GM23248 (cell line): ENCODE measurements around the gene CMSS1.

ENCODE experiments used
- EZH2 ChIP-seq: fragments of 200-600 bp; sonication (generic); IDR thresholded peaks from 2 replicates; pipeline ENCODE4 v1.6.1; 2018; ENCODE audit warnings: antibody characterized with exemption, mild to moderate bottlenecking; ENCODE audit not compliant: insufficient read depth, poor library complexity, severe bottlenecking
- EZH2phosphoT487 ChIP-seq: fragments of 200-600 bp; sonication (generic); IDR thresholded peaks from 2 replicates; pipeline ENCODE4 v1.6.1; 2018; ENCODE audit warnings: antibody characterized with exemption, moderate library complexity, mild to moderate bottlenecking, low read depth; ENCODE audit not compliant: insufficient read depth

GRCh38 chr3:100189444-100189964 lies 371.8 kb downstream of the CMSS1 start:
- TF ChIP-seq EZH2phosphoT487 (no peak), EZH2 (no peak)
